Measurements from ENCODE around the gene LRRN2. TPM values are rescaled to one million over a fixed set of nuclear protein-coding genes. Genes with fewer than 3 reads are reported as not detected.

Gene LRRN2
- total and polyA plus RNA-seq, 2 experiments from 2014 or later: 0.74 to 2.6 TPM

DNA sequence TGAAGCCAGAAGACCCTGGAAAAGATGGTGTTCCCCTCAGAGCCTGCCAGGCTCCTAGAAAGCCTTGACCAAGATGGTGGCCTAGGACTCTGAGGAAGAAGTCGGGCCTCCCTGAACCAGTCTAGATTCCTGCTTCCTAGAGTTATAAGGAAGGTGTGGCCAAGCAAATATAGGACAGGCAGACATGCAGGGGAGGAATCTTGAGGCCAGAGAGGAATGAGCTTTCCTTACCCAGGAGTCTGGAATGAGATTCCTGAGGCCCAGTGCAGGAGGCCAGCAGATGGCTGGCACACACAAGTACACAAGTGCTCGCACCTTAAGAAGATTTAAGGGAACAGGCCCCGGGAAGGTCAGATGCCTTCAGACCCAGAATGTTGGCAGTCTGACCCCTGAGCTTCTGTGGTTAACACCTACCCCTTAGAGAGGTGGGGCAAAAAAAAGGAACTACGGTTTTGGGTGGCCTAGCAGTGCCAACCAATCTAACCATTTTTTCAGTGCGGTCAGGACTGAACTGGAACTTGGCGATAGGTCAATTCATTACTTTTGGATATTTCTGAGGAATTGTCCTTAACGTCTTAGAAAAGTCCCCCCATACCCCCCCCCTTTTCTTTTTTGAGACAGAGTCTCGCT, 96.0 kb downstream of the LRRN2 start (continued):
- TF ChIP-seq, protein P1, sequence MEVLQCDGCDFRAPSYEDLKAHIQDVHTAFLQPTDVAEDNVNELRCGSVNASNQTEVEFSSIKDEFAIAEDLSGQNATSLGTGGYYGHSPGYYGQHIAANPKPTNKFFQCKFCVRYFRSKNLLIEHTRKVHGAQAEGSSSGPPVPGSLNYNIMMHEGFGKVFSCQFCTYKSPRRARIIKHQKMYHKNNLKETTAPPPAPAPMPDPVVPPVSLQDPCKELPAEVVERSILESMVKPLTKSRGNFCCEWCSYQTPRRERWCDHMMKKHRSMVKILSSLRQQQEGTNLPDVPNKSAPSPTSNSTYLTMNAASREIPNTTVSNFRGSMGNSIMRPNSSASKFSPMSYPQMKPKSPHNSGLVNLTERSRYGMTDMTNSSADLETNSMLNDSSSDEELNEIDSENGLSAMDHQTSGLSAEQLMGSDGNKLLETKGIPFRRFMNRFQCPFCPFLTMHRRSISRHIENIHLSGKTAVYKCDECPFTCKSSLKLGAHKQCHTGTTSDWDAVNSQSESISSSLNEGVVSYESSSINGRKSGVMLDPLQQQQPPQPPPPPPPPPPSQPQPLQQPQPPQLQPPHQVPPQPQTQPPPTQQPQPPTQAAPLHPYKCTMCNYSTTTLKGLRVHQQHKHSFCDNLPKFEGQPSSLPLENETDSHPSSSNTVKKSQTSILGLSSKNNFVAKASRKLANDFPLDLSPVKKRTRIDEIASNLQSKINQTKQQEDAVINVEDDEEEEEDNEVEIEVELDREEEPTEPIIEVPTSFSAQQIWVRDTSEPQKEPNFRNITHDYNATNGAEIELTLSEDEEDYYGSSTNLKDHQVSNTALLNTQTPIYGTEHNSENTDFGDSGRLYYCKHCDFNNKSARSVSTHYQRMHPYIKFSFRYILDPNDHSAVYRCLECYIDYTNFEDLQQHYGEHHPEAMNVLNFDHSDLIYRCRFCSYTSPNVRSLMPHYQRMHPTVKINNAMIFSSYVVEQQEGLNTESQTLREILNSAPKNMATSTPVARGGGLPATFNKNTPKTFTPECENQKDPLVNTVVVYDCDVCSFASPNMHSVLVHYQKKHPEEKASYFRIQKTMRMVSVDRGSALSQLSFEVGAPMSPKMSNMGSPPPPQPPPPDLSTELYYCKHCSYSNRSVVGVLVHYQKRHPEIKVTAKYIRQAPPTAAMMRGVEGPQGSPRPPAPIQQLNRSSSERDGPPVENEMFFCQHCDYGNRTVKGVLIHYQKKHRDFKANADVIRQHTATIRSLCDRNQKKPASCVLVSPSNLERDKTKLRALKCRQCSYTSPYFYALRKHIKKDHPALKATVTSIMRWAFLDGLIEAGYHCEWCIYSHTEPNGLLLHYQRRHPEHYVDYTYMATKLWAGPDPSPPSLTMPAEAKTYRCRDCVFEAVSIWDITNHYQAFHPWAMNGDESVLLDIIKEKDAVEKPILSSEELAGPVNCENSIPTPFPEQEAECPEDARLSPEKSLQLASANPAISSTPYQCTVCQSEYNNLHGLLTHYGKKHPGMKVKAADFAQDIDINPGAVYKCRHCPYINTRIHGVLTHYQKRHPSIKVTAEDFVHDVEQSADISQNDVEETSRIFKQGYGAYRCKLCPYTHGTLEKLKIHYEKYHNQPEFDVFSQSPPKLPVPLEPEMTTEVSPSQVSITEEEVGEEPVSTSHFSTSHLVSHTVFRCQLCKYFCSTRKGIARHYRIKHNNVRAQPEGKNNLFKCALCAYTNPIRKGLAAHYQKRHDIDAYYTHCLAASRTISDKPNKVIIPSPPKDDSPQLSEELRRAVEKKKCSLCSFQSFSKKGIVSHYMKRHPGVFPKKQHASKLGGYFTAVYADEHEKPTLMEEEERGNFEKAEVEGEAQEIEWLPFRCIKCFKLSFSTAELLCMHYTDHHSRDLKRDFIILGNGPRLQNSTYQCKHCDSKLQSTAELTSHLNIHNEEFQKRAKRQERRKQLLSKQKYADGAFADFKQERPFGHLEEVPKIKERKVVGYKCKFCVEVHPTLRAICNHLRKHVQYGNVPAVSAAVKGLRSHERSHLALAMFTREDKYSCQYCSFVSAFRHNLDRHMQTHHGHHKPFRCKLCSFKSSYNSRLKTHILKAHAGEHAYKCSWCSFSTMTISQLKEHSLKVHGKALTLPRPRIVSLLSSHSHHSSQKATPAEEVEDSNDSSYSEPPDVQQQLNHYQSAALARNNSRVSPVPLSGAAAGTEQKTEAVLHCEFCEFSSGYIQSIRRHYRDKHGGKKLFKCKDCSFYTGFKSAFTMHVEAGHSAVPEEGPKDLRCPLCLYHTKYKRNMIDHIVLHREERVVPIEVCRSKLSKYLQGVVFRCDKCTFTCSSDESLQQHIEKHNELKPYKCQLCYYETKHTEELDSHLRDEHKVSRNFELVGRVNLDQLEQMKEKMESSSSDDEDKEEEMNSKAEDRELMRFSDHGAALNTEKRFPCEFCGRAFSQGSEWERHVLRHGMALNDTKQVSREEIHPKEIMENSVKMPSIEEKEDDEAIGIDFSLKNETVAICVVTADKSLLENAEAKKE (CRISPR knock-in tag; IDR thresholded peaks at IDR 0.05): no peak
- TF ChIP-seq, protein P2, sequence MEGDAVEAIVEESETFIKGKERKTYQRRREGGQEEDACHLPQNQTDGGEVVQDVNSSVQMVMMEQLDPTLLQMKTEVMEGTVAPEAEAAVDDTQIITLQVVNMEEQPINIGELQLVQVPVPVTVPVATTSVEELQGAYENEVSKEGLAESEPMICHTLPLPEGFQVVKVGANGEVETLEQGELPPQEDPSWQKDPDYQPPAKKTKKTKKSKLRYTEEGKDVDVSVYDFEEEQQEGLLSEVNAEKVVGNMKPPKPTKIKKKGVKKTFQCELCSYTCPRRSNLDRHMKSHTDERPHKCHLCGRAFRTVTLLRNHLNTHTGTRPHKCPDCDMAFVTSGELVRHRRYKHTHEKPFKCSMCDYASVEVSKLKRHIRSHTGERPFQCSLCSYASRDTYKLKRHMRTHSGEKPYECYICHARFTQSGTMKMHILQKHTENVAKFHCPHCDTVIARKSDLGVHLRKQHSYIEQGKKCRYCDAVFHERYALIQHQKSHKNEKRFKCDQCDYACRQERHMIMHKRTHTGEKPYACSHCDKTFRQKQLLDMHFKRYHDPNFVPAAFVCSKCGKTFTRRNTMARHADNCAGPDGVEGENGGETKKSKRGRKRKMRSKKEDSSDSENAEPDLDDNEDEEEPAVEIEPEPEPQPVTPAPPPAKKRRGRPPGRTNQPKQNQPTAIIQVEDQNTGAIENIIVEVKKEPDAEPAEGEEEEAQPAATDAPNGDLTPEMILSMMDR (conservative IDR thresholded peaks at IDR 0.05; ENCODE audit: low read depth in 2 of 2): no peak
- TF ChIP-seq NANOG (IDR thresholded peaks at IDR 0.05; ENCODE audit: borderline replicate concordance) (no peak), ZNF331 (CRISPR knock-in tag; IDR thresholded peaks at IDR 0.05; ENCODE audit: low read depth) (no peak), ZNF114 (CRISPR knock-in tag; IDR thresholded peaks at IDR 0.05) (no peak), CREB1 (CRISPR knock-in tag; IDR thresholded peaks at IDR 0.05; ENCODE audit: low read depth) (no peak), JUNB (IDR thresholded peaks at IDR 0.05; ENCODE audit: unreplicated experiment) (no peak)
- TF ChIP-seq, protein P3, sequence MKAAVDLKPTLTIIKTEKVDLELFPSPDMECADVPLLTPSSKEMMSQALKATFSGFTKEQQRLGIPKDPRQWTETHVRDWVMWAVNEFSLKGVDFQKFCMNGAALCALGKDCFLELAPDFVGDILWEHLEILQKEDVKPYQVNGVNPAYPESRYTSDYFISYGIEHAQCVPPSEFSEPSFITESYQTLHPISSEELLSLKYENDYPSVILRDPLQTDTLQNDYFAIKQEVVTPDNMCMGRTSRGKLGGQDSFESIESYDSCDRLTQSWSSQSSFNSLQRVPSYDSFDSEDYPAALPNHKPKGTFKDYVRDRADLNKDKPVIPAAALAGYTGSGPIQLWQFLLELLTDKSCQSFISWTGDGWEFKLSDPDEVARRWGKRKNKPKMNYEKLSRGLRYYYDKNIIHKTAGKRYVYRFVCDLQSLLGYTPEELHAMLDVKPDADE (IDR thresholded peaks at IDR 0.05): no peak

Data from GM23338 (cell line).